Nephron progenitor cell (in vitro differentiated cells): ENCODE data around the gene LDLRAD3.

Source experiments
- DNase-seq: peaks from one replicate; pipeline ENCODE4 v3.0.0; 2021
- H3K27ac Mint-ChIP-seq: 2 replicates; pipeline ENCODE4 v1.8.0; 2021; ENCODE audit warnings: mild to moderate bottlenecking, moderate library complexity, mixed read lengths
- H3K27me3 Mint-ChIP-seq: 2 replicates; pipeline ENCODE4 v1.8.0; 2021; ENCODE audit warnings: mild to moderate bottlenecking, low read depth, mixed read lengths; ENCODE audit not compliant: poor library complexity
- H3K36me3 Mint-ChIP-seq: 2 replicates; pipeline ENCODE4 v1.8.0; 2021; ENCODE audit warnings: low read depth, mixed read lengths
- H3K4me1 Mint-ChIP-seq: 2 replicates; pipeline ENCODE4 v1.8.0; 2021; ENCODE audit warnings: mixed read lengths
- H3K4me3 Mint-ChIP-seq: 2 replicates; pipeline ENCODE4 v1.8.0; 2021; ENCODE audit warnings: mild to moderate bottlenecking, moderate library complexity, mixed read lengths
- H3K9me3 Mint-ChIP-seq: 2 replicates; pipeline ENCODE4 v1.8.0; 2021; ENCODE audit warnings: mild to moderate bottlenecking, moderate library complexity, mixed read lengths
- TF ChIP-seq, protein P1 (sequence below): fragments of 200-600 bp; sonication (generic); IDR thresholded peaks from 2 replicates; pipeline ENCODE4 v1.5.0; 2021; ENCODE audit warnings: antibody characterized with exemption

Gene LDLRAD3

DNA sequence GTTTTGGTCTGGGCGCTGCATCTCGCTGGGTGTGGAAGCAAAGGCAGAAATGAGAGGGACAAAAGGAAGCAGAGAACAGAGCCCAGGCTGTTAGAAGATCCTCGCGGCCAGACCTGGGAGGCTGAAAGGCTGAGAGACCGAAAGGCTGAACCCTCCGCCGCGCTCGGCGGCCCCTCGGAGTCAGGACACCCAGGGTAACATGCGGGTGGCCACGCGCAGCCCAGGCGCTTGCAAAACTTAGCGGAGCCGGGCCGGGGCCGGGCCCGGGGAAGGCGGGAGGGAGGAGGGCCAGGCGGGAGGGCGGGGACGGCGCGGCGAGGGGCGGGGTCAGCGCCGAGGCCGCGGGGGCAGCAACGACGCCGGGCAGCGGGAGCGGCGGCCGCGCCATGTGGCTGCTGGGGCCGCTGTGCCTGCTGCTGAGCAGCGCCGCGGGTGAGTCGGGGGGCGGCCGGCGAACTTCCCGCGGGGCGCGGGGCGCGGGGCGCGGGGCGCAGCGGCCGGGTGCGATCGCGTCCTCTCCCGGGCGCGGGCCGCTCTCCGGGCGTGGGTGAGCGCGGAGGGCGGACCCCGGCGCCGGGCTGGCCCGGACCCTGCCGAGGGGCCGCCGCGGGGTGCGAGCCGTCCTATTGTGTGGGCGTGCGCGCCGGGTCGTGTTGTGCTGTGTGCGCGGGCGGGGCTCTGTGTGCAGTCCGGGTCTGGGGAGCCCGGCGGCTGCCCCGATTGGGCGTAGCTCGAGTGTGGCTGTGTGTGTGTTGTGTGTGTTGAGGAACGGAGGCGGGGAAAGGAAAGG, at the start of gene LDLRAD3:
Gene LDLRAD3, plus strand, starts transcription at position 350 of the 790 bp plus-strand sequence. Its CDS starts 37 bp downstream, at position 387.
- peak within 1 kb of the TSS; percentile 98 for H3K27ac Mint-ChIP-seq
- peaks cover 15% of the 10 kb centered on the region for H3K36me3 Mint-ChIP-seq
- H3K27me3 Mint-ChIP-seq: peaks cover 4% of the 10 kb centered on the region
- peak; percentile 88 for DNase-seq
- peak within 1 kb of the TSS; percentile 95 for H3K4me3 Mint-ChIP-seq
- no peaks in the 10 kb centered on the region for H3K9me3 Mint-ChIP-seq
- TF ChIP-seq, protein P1, sequence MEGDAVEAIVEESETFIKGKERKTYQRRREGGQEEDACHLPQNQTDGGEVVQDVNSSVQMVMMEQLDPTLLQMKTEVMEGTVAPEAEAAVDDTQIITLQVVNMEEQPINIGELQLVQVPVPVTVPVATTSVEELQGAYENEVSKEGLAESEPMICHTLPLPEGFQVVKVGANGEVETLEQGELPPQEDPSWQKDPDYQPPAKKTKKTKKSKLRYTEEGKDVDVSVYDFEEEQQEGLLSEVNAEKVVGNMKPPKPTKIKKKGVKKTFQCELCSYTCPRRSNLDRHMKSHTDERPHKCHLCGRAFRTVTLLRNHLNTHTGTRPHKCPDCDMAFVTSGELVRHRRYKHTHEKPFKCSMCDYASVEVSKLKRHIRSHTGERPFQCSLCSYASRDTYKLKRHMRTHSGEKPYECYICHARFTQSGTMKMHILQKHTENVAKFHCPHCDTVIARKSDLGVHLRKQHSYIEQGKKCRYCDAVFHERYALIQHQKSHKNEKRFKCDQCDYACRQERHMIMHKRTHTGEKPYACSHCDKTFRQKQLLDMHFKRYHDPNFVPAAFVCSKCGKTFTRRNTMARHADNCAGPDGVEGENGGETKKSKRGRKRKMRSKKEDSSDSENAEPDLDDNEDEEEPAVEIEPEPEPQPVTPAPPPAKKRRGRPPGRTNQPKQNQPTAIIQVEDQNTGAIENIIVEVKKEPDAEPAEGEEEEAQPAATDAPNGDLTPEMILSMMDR: no peak
- peaks cover 67% of the 10 kb centered on the region for H3K4me1 Mint-ChIP-seq

DNA sequence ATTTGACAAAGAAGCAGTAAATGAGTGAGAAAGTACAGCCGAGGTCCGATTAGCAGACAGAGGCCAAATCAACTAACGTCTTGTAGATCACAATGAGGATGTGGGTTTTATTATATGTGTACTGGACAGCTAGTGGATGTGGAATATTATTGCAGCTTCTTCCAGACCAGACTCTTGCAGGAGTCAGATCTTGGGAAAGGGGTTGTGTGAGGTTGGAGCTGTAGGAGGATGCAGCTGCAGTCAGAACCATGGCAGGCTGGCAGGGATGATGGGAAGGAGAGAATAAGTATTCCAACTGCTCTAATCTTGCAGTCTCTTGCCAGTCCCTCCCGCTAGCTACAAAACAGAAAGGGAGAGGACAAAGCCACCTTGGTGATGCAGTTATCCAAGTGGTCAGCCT, 46.8 kb upstream of the LDLRAD3 start:
- H3K27ac Mint-ChIP-seq: no peak overlapping the region
- TF ChIP-seq, protein P1: no peak
- peaks cover 5% of the 10 kb centered on the region for H3K27me3 Mint-ChIP-seq
- H3K9me3 Mint-ChIP-seq: peaks cover 27% of the 10 kb centered on the region
- DNase-seq: no peak
- no peak overlapping the region for H3K4me3 Mint-ChIP-seq
- H3K36me3 Mint-ChIP-seq: no peaks in the 10 kb centered on the region
- no peaks in the 10 kb centered on the region for H3K4me1 Mint-ChIP-seq

DNA sequence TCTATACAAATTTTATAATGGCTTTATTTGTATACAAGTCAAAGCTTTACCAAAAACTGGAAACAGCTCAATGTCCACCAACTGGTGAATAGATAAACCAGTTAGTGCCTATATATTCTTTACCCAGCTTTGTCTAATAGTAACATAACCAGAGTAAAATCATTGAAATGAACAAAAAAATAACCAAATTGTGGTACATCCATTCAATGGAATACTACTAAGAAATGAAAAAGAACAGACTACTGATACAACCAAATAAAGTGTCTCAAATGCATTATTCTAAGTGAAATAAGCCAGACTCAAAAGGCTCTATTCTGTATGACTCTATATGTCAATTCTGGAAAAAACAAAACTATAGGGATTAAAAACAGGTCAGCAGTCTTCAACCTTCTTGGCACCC, 40.9 kb upstream of the LDLRAD3 start:
- TF ChIP-seq, protein P1: no peak
- peaks cover 6% of the 10 kb centered on the region for H3K36me3 Mint-ChIP-seq
- H3K4me3 Mint-ChIP-seq: no peak overlapping the region
- H3K4me1 Mint-ChIP-seq: no peaks in the 10 kb centered on the region
- no peak for DNase-seq
- H3K9me3 Mint-ChIP-seq: peaks cover 50% of the 10 kb centered on the region
- H3K27me3 Mint-ChIP-seq: no peaks in the 10 kb centered on the region
- H3K27ac Mint-ChIP-seq: no peak overlapping the region

DNA sequence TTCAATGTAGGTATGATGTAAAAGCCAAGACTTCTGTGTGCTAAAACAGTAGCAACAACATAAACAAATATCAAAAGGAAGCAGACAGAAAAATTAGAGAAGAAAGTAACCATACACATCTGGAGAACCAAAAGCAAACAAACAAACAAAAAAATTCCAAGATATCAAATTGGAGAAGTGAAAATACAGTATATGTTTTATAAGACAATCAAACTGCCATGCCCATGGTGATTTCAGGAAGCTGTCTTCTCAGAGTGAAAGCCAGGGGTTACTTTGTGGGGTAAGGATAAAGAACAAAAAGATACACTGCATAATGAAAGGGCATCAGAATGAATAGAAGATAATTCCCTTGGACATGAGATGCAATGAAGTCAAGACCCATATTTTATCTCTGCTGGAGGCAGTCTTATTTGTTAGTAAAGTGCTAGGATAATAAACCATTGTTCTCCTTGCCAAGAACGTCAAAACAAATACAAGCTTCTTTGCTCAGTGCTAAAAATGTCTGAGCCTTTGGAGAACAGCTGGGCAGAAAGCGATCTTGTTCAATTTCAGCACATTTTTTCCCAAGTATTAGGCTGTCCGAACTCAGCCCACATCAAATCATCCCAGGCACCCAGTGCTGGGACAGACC, 38.1 kb upstream of the LDLRAD3 start:
- no peak for DNase-seq
- H3K4me1 Mint-ChIP-seq: no peaks in the 10 kb centered on the region
- TF ChIP-seq, protein P1: no peak

DNA sequence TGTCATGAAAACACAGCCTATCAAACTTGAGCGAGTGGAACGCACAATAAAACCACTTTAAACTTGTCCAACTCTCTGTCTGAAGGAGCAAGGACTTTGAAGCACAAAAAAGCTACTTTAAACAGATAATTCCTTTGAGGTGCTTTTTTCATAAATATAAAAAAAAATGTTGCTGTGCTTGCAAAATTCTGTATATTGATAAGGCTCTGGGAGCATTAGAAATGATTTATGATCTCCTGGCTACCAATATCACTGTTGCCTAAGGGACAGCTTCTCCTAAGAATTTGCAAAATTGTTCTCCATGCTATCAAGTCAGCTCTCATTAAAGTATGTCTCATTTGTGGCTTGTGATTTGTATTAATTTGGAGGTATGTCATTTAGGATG, 37.6 kb upstream of the LDLRAD3 start:
- Mint-ChIP-seq H3K9me3 (peaks cover 31% of the 10 kb centered on the region), H3K27ac (no peak overlapping the region), H3K27me3 (no peaks in the 10 kb centered on the region), H3K4me3 (no peak overlapping the region), H3K4me1 (no peaks in the 10 kb centered on the region), H3K36me3 (peaks cover 6% of the 10 kb centered on the region)
- TF ChIP-seq, protein P1: no peak
- DNase-seq: no peak

More for the DNA sequence above, 38.1 kb upstream of the LDLRAD3 start:
- H3K9me3 Mint-ChIP-seq: peaks cover 36% of the 10 kb centered on the region
- no peak overlapping the region for H3K27ac Mint-ChIP-seq
- no peaks in the 10 kb centered on the region for H3K27me3 Mint-ChIP-seq
- H3K4me3 Mint-ChIP-seq: no peak overlapping the region
- H3K36me3 Mint-ChIP-seq: peaks cover 6% of the 10 kb centered on the region
